GM21526 (cell line): ENCODE results near the gene S100A11.
A peak's percentile ranks its signal among the peaks of the same experiment; 100 is the strongest.
"Not testable (repeated sequence)": the region's sequence is repeated elsewhere in the genome, so short reads cannot be mapped to it uniquely, and the experiment has no call there.

Source experiments
- ATAC-seq: cut with Tn5 transposase; IDR thresholded peaks from one replicate; pipeline ENCODE4 v1.9.1; 2021; ENCODE audit warnings: moderate library complexity; ENCODE audit not compliant: unreplicated experiment, low FRiP score

S100A11 gene

GRCh38 chr1:152036267-152037216, at the start of gene S100A11:
S100A11 (minus strand) TSS chr1:152037004; CDS start chr1:152036915, 89 bp downstream.
- ATAC-seq: no peak

DNA sequence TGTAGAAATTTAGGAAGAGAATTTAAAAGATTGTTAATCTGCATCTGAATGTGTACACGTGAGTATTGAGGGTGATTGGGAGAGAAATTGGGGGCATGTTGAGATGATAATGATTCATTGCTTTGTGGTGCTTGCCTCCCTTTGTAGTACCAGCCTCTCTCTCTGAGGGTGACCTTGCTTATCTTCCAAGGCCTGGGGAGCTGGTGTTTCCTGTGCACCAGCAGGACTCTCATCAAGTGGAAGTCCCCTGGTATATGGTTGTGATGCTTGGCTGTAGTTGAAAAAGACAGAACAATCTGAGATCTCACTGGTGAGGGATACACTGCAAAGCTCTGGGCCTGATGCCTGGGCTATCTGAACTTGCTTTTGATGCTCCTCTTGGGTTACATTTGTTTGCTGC, 48.0 kb upstream of the S100A11 start:
- no peak for ATAC-seq

DNA sequence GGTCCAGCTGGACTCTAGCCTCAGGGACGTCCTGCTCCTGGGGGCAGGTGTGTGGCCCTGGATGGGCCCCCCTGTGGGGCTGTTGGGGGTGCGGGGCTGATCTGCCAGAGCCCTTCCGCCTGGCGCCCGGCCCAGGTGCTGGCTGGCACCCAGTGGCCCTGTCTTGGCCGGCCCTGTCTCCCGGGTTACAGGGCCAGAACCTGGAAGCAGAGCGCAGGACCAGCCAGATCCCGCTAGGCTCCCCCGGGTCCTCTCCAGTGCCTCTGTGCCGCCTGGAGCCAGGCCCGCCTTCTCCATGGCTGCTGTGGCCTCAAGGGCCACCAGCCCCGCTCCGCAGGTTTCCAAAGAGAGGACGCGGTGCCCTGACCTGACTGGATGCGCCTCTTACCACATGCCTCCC, 44.2 kb upstream of the S100A11 start:
- not testable (repeated sequence) for ATAC-seq

- ATAC-seq: not testable (repeated sequence)
These were observed 43.7 kb upstream of the S100A11 start for GRCh38 chr1:152080494-152080893.

DNA sequence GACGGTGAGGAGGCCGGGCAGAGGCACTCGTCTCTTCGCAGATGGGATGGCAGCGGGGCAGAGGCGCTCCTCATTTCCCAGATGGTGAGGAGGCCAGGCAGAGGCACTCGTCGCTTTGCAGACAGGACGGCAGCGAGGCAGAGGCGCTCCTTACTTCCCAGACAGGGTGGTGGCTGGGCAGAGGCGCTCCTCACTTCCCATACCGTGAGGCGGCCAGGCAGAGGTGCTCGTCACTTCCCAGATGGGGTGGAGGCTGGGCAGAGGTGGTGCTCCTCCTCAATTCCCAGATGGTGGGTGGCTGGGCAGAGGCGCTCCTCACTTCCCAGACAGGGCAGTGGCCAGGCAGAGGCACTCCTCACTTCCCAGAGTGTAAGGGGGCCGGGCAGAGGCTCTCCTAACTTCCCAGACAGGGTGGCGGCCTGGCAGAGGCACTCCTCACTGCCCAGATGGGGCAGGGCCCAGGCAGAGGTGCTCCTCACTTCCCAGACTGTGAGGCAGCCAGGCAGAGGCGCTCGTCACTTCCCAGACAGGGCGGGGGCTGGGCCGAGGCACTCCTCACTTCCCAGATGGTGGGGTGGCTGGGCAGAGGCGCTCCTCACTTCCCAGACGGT, 42.1 kb upstream of the S100A11 start:
- ATAC-seq: no peak

DNA sequence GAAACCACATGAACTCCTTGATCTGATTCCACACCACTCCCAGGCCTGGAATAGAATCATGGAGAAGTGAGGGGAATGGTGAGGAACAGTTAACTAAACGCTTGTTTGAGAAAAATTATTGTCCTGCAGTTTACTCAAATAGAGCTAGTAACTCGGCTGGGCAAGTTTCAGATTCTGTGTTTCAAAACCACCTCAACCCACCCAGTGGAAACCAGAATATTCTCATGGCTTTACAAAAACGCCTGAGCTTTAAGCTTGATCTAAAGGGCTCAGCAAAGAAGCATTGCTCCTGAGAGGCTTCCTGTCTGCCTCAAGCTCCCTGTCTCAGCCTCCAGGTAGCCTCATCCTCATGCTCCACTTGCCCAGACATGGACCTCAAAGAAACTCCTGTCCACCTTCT, 35.5 kb upstream of the S100A11 start:
- no peak for ATAC-seq

DNA sequence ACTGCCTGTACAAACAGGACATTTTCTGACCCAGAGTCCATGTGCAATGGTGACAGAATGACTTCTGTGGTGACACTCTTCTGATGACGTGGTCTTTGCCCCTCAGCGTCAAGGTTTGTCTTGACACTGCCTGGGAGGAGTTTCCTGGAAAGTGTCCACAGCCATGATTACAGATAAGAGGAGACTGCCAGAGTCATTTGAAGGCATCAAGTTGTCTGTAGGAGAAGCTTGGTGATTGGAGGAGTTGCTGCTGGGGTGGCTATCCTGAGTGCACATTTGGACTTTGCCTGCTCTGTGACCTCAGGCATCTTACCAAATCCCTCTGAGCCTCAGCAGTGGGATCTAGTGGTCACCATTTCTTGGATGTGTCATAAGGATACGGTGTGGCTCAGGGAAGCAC, 34.3 kb upstream of the S100A11 start:
- ATAC-seq: no peak

- ATAC-seq: no peak
These were observed 31.1 kb upstream of the S100A11 start for GRCh38 chr1:152067929-152068328.

GRCh38 chr1:152067150-152067549, 30.3 kb upstream of the S100A11 start:
- ATAC-seq: no peak

- no peak for ATAC-seq
These were observed 25.1 kb upstream of the S100A11 start for GRCh38 chr1:152061952-152062351.

DNA sequence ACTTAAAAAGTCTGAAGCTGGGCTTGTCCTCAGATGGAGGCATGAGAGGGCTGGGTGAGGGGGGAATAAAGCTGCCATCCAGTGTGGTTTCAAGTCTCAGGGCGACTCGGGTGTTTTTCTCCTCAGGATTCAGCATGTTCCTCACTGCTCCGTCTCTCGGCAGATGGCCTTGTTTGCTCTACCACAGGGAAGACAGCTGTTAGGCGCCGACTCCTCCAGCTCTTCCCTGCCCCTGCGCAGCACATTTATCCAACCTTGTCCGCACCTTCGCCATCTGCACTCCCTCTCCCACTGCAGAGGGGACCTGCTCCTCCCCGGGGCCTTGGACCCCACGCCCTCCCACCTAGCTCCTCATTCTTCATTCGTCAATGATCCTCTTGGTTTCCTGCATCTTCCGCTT, 16.6 kb upstream of the S100A11 start:
- ATAC-seq: no peak

DNA sequence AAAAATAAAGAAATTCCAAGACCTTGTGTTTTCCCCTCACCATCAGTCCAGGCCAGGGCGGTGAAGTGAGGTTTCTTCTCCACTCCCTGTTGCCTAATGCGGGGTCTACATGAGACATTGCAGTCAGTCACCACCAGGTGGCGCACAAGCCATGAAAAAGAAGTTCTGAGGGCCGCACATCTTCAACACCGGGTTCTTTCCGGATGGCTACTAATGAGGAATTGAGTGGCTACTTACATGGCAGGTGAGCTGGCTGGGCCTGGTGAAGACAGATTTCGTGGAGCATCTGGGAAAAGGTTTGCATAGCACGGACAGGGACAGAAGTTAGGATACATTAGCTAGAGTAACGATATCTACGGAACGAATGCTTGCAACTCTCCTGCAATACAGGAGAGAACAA, 15.8 kb upstream of the S100A11 start:
- ATAC-seq: no peak

GRCh38 chr1:152050886-152051675, 14.3 kb upstream of the S100A11 start:
- no peak for ATAC-seq

- no peak for ATAC-seq
These were observed 12.7 kb upstream of the S100A11 start for GRCh38 chr1:152049291-152050083.

GRCh38 chr1:152048416-152049009, 11.7 kb upstream of the S100A11 start:
- ATAC-seq: no peak

DNA sequence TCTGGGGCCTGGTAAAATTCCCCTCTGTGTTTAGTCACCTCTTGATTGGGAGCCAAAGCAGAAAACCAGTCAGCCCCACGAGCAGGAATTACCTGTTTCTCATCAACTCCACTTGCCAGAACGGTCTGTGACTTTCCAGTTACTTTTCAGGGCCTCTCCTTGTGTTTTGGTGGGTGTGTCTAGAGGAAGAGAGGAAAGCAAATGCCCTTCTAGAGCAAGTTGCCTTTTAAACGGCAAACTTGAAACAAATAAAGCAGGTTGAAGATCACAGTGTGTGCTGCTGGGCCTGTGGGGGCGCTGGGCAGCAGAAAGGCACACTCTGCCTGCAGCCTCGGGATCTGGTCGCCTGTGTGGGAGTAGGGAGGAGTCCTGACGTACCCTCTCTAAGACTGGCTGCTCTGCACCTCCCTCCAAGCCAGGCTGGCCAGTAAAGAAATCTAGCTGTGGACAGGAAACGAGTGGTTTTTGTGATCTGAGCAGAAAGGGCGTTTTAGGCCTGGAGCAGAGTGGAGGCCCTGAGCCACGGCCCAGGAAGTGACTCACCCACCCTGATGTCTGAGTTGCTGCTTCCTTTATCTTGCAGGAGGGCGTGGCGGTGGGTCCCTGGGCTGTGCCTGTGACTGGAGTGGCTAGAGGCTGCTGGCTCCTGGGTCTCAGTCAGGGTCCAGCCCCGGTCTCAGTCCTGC, 11.1 kb upstream of the S100A11 start:
- peak; percentile 92 for ATAC-seq

GRCh38 chr1:152047413-152047729, 10.6 kb upstream of the S100A11 start:
- ATAC-seq: no peak

GRCh38 chr1:152044386-152044785, 7.6 kb upstream of the S100A11 start:
- no peak for ATAC-seq

GRCh38 chr1:152043870-152044269, 7.1 kb upstream of the S100A11 start:
- ATAC-seq: no peak
